ENCODE measurements around the gene LSMEM2. TPM values are rescaled to one million over a fixed set of nuclear protein-coding genes. Genes with fewer than 3 reads are reported as not detected.

LSMEM2 gene
- total RNA-seq, 6 donors from 2014 or later: 0.14 to 0.59 TPM; not detected in 4

DNA sequence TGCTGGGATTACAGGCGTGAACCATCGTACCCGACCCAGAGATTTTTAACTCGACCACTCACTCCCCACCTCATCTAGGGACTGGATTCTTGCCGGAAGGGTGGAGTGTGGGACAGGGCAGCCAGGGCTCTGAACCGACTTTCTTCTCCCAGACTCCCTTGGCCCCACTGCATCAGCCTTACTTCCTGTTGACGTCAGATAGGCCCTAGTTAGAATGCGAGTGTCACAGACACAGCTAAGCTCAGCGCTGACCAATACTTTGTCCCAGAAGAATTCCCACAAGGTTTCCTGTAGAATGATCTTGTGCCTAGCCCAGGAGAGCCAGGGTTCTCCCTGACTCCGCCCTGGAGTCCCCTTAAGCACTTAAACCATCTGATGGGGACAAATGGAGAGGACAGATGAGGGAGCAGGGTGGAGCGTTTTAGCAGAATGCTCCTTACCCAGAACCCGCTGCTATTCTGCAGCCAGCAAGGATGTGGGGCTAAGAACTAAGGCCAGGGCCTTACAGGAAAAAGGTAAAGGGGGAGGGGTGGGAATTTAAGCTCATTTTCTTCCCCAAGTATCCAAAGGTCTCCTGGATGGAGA, 54.9 kb downstream of the LSMEM2 start:
- Histone ChIP-seq H3K36me3 (peaks cover 24 to 38% (median 32%) of the 10 kb centered on the region in 4 donors), H3K27ac (peak overlapping the region; percentile 79 to 97 (median 94)), H3K4me1 (peaks cover 45 to 64% (median 47%) of the 10 kb centered on the region in 4 donors), H3K4me3 (peak overlapping the region in 1 of 4 donors; percentile 75), H3K9me3 (no peaks in the 10 kb centered on the region), H3K27me3 (no peaks in the 10 kb centered on the region)
- ATAC-seq (ENCODE audit: low FRiP score in 2 of 2): peak in 1 of 2 donors; percentile 18
- TF ChIP-seq POLR2AphosphoS5 (IDR thresholded peaks at IDR 0.05) (peak; percentile 71 to 80), POLR2A (IDR thresholded peaks at IDR 0.05) (peak in 1 of 4 donors; percentile 31), EP300 (IDR thresholded peaks at IDR 0.05) (peak in 2 of 4 donors; percentile 61 to 86)
- TF ChIP-seq, protein P1, sequence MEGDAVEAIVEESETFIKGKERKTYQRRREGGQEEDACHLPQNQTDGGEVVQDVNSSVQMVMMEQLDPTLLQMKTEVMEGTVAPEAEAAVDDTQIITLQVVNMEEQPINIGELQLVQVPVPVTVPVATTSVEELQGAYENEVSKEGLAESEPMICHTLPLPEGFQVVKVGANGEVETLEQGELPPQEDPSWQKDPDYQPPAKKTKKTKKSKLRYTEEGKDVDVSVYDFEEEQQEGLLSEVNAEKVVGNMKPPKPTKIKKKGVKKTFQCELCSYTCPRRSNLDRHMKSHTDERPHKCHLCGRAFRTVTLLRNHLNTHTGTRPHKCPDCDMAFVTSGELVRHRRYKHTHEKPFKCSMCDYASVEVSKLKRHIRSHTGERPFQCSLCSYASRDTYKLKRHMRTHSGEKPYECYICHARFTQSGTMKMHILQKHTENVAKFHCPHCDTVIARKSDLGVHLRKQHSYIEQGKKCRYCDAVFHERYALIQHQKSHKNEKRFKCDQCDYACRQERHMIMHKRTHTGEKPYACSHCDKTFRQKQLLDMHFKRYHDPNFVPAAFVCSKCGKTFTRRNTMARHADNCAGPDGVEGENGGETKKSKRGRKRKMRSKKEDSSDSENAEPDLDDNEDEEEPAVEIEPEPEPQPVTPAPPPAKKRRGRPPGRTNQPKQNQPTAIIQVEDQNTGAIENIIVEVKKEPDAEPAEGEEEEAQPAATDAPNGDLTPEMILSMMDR (IDR thresholded peaks at IDR 0.05): no peak
- DNase-seq: no peak
- WGBS, 2 donors: 34 to 61% methylated on average over 12 of the region's 12 CpGs

DNA sequence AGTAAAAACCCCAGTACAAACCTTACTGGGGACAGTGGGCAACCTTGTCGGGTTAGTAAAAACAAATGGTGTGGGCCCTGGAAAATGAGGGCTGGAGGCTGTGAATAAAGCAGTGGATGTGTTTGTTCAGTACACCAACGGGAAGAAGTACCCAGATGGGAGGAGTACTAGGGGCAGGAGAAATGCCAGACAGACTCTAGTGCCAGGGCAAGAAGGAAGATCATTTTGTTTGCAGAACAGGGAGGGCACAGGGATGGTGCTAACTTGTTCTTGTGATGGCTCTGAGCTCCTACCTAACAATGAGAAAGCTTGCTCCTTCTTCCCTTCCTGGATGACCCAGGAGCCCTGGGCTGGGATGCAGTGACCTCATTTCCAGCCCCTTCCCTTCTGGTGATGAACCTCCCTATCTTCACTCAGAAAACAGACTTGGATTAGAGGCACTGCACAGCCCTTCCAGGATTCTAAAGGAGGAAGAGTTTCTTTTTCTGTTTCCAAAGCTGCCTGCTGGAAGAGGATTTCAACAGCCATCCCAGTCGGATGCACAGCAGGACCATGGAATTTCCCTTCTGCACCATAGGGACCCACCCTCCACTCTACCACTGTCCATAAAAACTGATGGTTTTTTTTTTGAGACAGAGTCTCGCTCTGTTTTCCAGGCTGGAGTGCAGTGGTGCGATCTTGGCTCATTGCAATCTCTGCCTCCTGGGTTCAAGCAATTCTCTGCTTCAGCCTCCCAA, 55.6 kb downstream of the LSMEM2 start:
- H3K9me3 ChIP-seq: no peaks in the 10 kb centered on the region
- DNase-seq: no peak
- H3K4me1 ChIP-seq: peaks cover 49 to 62% (median 51%) of the 10 kb centered on the region in 4 donors
- no peak for ATAC-seq (ENCODE audit: low FRiP score in 2 of 2)
- peak overlapping the region in 1 of 4 donors; percentile 75 for H3K4me3 ChIP-seq
- TF ChIP-seq POLR2AphosphoS5 (IDR thresholded peaks at IDR 0.05) (peak in 1 of 2 donors; percentile 14), EP300 (IDR thresholded peaks at IDR 0.05) (no peak)
- peaks cover 24 to 32% (median 28%) of the 10 kb centered on the region in 4 donors for H3K36me3 ChIP-seq
- peak overlapping the region; percentile 92 to 99 (median 96) for H3K27ac ChIP-seq
- 49 to 53% methylated on average over 4 to 5 of the region's 5 CpGs for WGBS, 2 donors
- no peaks in the 10 kb centered on the region for H3K27me3 ChIP-seq

DNA sequence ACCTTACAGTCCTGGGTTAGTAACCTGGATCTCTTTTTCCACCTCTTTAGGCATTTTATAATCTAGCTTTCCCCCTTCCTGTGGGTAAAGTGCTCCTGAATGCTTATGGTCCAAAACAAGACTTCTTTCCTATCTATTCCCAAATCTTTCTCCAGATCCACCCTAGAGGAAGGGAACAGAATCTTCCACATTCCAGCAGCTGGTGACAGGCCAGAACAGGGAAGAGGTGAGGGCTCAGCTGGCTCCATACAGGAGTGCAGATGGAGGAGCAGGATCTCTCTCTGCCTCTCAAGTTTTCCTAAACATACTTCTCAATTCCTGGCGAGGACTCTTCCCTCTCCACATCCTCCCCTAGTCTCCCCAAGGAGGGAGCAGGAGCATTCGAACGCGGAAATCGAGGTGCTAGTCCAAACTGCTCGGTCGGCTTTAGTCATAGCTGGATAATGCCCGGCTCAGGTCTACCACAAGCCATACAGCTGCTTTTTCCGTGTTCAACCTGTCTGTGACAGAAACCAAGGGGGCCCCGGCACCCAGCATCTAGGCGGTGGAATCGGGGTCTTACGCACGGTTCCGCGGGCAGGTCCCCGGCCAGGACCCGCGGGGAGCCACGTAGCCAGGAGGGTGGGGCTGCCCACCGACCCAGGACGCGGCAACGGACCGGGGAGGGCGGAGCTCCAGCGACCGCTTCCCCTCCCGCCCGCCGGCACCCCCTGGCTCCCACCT, 57.7 kb downstream of the LSMEM2 start:
- Histone ChIP-seq H3K27me3 (no peaks in the 10 kb centered on the region), H3K4me1 (peaks cover 64 to 83% (median 71%) of the 10 kb centered on the region in 4 donors), H3K27ac (peak overlapping the region; percentile 92 to 99 (median 96)), H3K4me3 (peak overlapping the region; percentile 71 to 84 (median 74)), H3K9me3 (no peaks in the 10 kb centered on the region), H3K36me3 (peaks cover 5 to 10% (median 7%) of the 10 kb centered on the region in 4 donors)
- WGBS, 2 donors: 1 to 6% methylated on average over 8 to 9 of the region's 31 CpGs
- ATAC-seq (ENCODE audit: low FRiP score in 2 of 2) (no peak), DNase-seq (no peak)
- TF ChIP-seq, protein P1 (IDR thresholded peaks at IDR 0.05): peak in 1 of 6 experiments; percentile 23
- no peak for TF ChIP-seq EP300 (IDR thresholded peaks at IDR 0.05)

DNA sequence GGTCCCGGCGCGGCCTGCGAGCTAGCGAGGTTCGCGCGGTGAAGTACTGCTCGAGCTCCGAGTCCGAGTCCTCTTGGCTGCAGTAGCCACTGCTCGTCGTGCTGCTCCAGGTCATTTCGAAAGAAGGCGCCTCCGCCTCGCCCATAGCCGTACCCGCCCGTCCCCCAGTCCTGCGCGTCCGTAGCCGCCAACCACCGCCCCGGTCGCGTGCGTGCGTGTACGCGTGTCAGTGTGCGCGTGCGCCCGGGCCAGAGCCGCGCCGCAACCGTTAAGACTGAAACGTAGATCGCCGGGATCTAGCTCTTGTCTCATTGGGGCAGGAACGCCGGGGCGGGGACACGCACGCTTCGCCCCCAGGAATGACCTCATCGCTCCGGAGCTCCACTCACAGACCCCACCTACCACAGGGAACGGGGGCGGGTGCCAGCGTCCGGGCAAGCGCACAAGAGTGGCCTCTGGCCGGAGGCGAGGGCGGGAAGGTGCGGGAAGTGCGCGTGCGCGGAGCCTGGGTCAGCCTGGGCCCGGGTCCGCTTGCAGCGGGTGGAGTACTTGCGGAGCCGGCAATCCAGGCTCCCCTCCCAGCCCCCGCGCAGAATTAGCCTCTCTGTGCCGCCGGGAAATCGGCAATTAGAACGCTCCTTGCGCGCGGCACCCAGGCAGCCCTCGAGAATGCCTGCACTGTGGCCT, 58.4 kb downstream of the LSMEM2 start:
- H3K4me1 ChIP-seq: peaks cover 64 to 88% (median 75%) of the 10 kb centered on the region in 4 donors
- ATAC-seq (ENCODE audit: low FRiP score in 2 of 2): peak; percentile 93 to 94
- peak overlapping the region; percentile 71 to 84 (median 74) for H3K4me3 ChIP-seq
- whole genome bisulfite sequencing, 2 donors: 0% methylated on average over 54 of the region's 79 CpGs; no CpG with 5 or more reads in 1 of the 2 donors
- no peaks in the 10 kb centered on the region for H3K27me3 ChIP-seq
- H3K9me3 ChIP-seq: no peaks in the 10 kb centered on the region
- H3K27ac ChIP-seq: peak overlapping the region; percentile 92 to 99 (median 96)
- DNase-seq: peak; percentile 99 to 100
- peaks cover 0 to 3% (median under 1%) of the 10 kb centered on the region in 4 donors for H3K36me3 ChIP-seq
- TF ChIP-seq EP300 (IDR thresholded peaks at IDR 0.05) (peak in 1 of 4 donors; percentile 39), POLR2AphosphoS5 (IDR thresholded peaks at IDR 0.05) (peak; percentile 93 to 98), POLR2A (IDR thresholded peaks at IDR 0.05) (peak; percentile 71 to 95 (median 76))
- TF ChIP-seq, protein P1 (IDR thresholded peaks at IDR 0.05): no peak

Other genes starting within 250 kb of the LSMEM2 start
- 100 to 1,000 TPM; 130 to 713 (median 189) TPM for gene RBM5, start 190.2 kb upstream of the LSMEM2 start, total RNA-seq
- 10 to 100 TPM in 5 of 6 donors, 1 to 10 TPM in 1; 4.2 to 76.0 (median 27.5) TPM for gene SEMA3F, start 123.8 kb upstream of the LSMEM2 start, total RNA-seq
- under 1 TPM in 2 of 6 donors, not detected in 4; 0.10 to 0.40 TPM for gene GNAT1, start 87.5 kb upstream of the LSMEM2 start, total RNA-seq
- under 1 TPM in 2 of 6 donors, not detected in 4; 0.15 to 0.17 TPM for gene SLC38A3, start 73.8 kb upstream of the LSMEM2 start, total RNA-seq
- 100 to 1,000 TPM; 191 to 440 (median 295) TPM for gene GNAI2, start 42.9 kb upstream of the LSMEM2 start, total RNA-seq
- gene SEMA3B, start 9.9 kb upstream of the LSMEM2 start, total RNA-seq: 100 to 1,000 TPM in 5 of 6 donors, 10 to 100 TPM in 1; 98.3 to 242 (median 122) TPM
- gene IFRD2, start 13.3 kb downstream of the LSMEM2 start, total RNA-seq: 100 to 1,000 TPM in 2 of 6 donors, 10 to 100 TPM in 4; 45.4 to 126 (median 77.5) TPM
- gene HYAL3, start 20.3 kb downstream of the LSMEM2 start, total RNA-seq: 1 to 10 TPM in 5 of 6 donors, under 1 TPM in 1; 0.33 to 5.7 (median 3.1) TPM
- 10 to 100 TPM; 12.1 to 34.5 (median 15.1) TPM for gene NAA80, start 20.3 kb downstream of the LSMEM2 start, total RNA-seq
- gene HYAL1, start 24.5 kb downstream of the LSMEM2 start, total RNA-seq: 10 to 100 TPM; 22.0 to 99.1 (median 63.0) TPM
- 100 to 1,000 TPM; 120 to 389 (median 226) TPM for gene HYAL2, start 43.7 kb downstream of the LSMEM2 start, total RNA-seq
- gene TUSC2, start 49.1 kb downstream of the LSMEM2 start, total RNA-seq: 10 to 100 TPM; 16.8 to 36.1 (median 25.0) TPM
- gene RASSF1, start 61.7 kb downstream of the LSMEM2 start, total RNA-seq: 10 to 100 TPM; 42.7 to 78.9 (median 47.7) TPM
- 10 to 100 TPM in 5 of 6 donors, 1 to 10 TPM in 1; 3.1 to 98.7 (median 31.5) TPM for gene ZMYND10, start 66.6 kb downstream of the LSMEM2 start, total RNA-seq
- gene NPRL2, start 71.7 kb downstream of the LSMEM2 start, total RNA-seq: 10 to 100 TPM; 15.0 to 41.9 (median 17.3) TPM
- gene CYB561D2, start 71.8 kb downstream of the LSMEM2 start, total RNA-seq: 10 to 100 TPM; 13.2 to 35.4 (median 26.8) TPM
- gene TMEM115, start 80.4 kb downstream of the LSMEM2 start, total RNA-seq: 10 to 100 TPM; 39.8 to 68.1 (median 46.5) TPM
- gene CACNA2D2, start 224.5 kb downstream of the LSMEM2 start, total RNA-seq: 100 to 1,000 TPM in 4 of 6 donors, 10 to 100 TPM in 2; 71.5 to 213 (median 113) TPM